Chondrocyte (in vitro differentiated cells): ENCODE data around the gene TMEM59L. TPM values are rescaled to one million over a fixed set of nuclear protein-coding genes. Genes with fewer than 3 reads are reported as not detected.

Source experiments
- DNase-seq: peaks from one replicate; pipeline ENCODE4 v3.0.0; 2021; ENCODE audit warnings: mixed read lengths, low spot score
- H3K27ac Mint-ChIP-seq: one replicate; pipeline ENCODE4 v1.8.0; 2021; ENCODE audit warnings: mild to moderate bottlenecking, moderate library complexity, mixed read lengths; ENCODE audit not compliant: unreplicated experiment
- H3K27me3 Mint-ChIP-seq: 2 replicates; pipeline ENCODE4 v1.8.0; 2021; ENCODE audit warnings: low read depth, mixed read lengths
- H3K36me3 Mint-ChIP-seq: 2 replicates; pipeline ENCODE4 v1.8.0; 2021; ENCODE audit warnings: low read depth, mixed read lengths
- H3K4me1 Mint-ChIP-seq: 2 replicates; pipeline ENCODE4 v1.8.0; 2021; ENCODE audit warnings: low read depth, mild to moderate bottlenecking, mixed read lengths
- H3K4me3 Mint-ChIP-seq: one replicate; pipeline ENCODE4 v1.8.0; 2021; ENCODE audit warnings: mild to moderate bottlenecking, moderate library complexity, mixed read lengths; ENCODE audit not compliant: unreplicated experiment
- H3K9me3 Mint-ChIP-seq: 2 replicates; pipeline ENCODE4 v1.8.0; 2021; ENCODE audit warnings: low read depth, mixed read lengths
- total RNA-seq: library from RNA; stranded (reverse); gene quantifications from 3 replicates; pipeline ENCODE4 v1.2.1, GENCODE V29; 2021
- TF ChIP-seq, protein P1 (sequence below): fragments of 200-600 bp; sonication (generic); IDR thresholded peaks from 2 replicates; pipeline ENCODE4 v1.5.0; 2021; ENCODE audit warnings: antibody characterized with exemption, mild to moderate bottlenecking, moderate library complexity

TMEM59L gene
- total RNA-seq, 1 donor from 2014 or later, result 4.8 TPM

DNA sequence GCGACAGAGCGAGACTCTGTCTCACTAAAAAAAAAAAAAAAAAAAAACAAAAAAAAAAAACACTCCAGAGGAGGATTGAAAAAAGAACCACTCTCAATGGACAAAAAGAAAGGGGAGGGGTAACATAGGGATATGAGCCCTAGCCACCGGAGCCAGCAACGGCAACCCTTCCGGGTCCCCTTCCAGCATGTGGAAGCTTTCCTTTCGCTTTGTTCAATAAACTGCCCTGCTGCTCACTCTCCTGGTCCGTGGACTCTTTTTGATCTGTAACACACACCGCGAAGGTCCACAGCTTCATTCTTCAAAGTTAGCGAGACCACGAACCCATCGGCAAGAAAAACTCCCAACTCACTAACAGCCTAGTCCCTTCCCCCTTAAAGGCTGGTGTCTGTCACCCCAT lies 25.1 kb upstream of the TMEM59L start:
- Mint-ChIP-seq H3K4me3 (no peak overlapping the region), H3K27me3 (no peaks in the 10 kb centered on the region), H3K4me1 (peaks cover 16% of the 10 kb centered on the region), H3K27ac (no peak overlapping the region), H3K36me3 (no peaks in the 10 kb centered on the region), H3K9me3 (no peaks in the 10 kb centered on the region)
- DNase-seq, result no peak
- TF ChIP-seq, protein P1, sequence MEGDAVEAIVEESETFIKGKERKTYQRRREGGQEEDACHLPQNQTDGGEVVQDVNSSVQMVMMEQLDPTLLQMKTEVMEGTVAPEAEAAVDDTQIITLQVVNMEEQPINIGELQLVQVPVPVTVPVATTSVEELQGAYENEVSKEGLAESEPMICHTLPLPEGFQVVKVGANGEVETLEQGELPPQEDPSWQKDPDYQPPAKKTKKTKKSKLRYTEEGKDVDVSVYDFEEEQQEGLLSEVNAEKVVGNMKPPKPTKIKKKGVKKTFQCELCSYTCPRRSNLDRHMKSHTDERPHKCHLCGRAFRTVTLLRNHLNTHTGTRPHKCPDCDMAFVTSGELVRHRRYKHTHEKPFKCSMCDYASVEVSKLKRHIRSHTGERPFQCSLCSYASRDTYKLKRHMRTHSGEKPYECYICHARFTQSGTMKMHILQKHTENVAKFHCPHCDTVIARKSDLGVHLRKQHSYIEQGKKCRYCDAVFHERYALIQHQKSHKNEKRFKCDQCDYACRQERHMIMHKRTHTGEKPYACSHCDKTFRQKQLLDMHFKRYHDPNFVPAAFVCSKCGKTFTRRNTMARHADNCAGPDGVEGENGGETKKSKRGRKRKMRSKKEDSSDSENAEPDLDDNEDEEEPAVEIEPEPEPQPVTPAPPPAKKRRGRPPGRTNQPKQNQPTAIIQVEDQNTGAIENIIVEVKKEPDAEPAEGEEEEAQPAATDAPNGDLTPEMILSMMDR, result no peak

DNA sequence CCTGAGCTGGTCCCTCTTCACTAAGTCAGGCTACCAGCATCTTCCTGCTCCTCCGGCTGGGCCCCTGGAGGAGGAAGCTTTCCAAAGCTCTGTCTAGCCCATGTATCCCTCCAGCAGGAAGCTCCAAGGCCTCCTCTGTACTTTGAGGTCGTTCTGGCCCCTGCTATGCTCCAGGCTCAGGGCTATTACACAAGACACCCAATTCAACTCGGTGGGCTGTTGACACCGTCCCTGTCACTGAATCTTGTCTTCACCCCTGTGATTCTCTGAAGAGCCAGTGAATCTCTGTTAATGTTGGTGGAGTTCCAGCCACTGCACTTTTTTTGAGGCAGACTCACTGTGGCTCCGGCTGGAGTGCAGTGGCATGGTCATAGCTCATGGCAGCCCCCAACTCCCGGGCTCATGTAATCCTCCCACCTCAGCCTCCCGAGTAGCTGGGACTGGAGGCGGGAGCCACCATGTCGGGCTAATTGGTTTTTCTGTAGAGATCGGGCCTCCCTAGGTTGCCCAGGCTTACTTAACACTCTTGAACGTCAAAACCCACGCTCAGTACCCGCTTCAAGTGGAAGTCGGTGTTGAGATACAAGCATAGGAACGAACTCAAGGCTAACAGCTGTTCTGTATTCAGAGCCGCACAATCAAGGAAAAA lies 24.6 kb upstream of the TMEM59L start:
- TF ChIP-seq, protein P1, result no peak
- peak overlapping the region; percentile 8 for H3K27ac Mint-ChIP-seq
- no peaks in the 10 kb centered on the region for H3K36me3 Mint-ChIP-seq
- no peaks in the 10 kb centered on the region for H3K9me3 Mint-ChIP-seq
- H3K27me3 Mint-ChIP-seq, result no peaks in the 10 kb centered on the region
- no peak for DNase-seq
- H3K4me1 Mint-ChIP-seq, result peaks cover 16% of the 10 kb centered on the region
- peak overlapping the region; percentile 80 for H3K4me3 Mint-ChIP-seq

DNA sequence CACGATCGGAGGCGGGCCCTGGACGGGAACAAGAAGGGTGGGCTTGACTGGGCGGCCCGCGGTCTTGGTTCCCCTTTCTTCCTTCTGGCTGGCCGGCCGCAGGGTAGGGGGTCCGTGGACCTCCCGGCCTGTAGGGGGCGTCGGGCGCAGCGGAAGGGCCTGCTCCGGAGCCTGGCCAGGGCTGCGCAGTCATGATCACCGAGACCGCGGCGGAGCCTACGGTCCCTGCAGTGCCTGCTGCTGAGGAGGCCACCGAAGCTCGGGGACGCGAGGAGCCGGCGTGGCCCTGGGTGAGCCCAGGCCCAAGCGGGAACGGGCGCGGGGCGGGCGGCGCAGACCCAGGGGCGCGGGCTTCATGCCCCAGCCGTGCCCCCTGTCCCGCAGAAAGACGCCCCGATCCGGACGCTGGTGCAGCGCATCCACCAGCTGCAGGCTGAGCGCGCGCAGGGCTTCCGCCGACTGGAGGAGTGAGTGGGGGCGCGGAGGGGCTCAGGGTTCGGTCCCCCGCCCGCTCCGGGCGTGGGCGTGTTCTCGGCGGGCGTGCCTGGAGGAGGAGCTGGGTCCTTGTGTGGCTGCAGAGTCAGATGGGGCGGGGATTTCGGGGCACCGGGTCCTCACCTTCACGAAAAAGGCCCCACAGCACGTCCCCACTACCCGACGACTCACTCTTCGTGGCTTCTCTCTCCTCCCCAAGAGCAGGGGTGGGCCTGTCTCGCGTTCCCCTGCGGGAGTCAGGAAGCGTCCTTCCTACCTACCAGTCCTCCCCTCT lies 23.9 kb upstream of the TMEM59L start, which contains the start of gene REX1BD:
TSS of gene REX1BD (plus strand) at position 188 of the 769 bp plus-strand sequence. CDS start at position 192, 4 bp downstream.
- Mint-ChIP-seq H3K36me3 (no peaks in the 10 kb centered on the region), H3K27ac (peak within 1 kb of the TSS; percentile 77), H3K27me3 (no peaks in the 10 kb centered on the region), H3K9me3 (no peaks in the 10 kb centered on the region), H3K4me1 (peaks cover 16% of the 10 kb centered on the region), H3K4me3 (peak within 1 kb of the TSS; percentile 80)
- DNase-seq, result no peak
- TF ChIP-seq, protein P1, result peak; percentile 97

DNA sequence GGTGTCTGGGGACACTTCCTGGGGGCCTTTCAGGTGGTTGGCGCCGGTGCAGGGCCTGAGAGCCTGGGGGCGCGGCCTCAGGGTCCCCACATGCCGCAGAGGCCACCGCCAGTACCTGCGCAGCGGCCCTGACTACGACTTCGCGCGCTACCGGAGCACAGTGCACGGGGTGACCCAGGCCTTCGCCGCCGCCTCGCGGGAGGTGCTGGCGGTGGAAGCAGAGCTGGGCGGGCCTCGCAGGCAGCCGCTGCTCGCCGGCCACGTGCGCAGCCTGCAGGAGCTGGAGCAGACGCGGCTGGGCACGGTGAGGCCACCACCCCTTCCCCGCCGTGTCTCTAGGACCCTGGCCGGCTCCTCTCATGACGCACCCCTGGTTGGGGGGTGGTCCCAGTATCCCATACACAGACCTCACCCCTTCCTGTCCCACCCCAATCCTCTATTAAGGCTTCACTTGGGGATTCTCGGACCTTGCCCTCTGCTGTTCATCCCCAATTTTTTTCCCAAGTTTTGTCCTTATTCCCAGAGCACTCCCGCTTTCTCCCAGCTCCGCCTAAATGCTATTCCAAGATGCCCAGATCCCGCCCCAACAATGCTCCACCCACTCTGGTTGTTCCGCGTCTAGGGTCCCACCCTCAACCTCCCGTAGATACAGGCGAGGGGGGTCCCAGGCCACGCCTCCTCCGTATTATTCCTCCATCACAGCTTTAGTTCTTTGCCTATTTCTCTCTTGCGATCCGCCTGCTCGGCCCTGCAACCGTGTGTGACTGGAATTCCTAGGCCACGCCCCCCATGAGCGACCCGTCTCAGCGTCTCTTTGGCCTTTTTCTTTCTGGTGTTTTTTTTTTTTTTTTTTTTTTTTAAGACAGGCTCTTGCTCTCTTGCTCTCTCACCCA lies 23.0 kb upstream of the TMEM59L start:
- no peaks in the 10 kb centered on the region for H3K36me3 Mint-ChIP-seq
- H3K27me3 Mint-ChIP-seq, result no peaks in the 10 kb centered on the region
- no peak for DNase-seq
- peak overlapping the region; percentile 77 for H3K27ac Mint-ChIP-seq
- H3K4me1 Mint-ChIP-seq, result peaks cover 17% of the 10 kb centered on the region
- H3K9me3 Mint-ChIP-seq, result no peaks in the 10 kb centered on the region
- peak overlapping the region; percentile 80 for H3K4me3 Mint-ChIP-seq
- TF ChIP-seq, protein P1, result no peak
